Measurements from ENCODE around the gene ERBB4. TPM values are rescaled to one million over a fixed set of nuclear protein-coding genes. Genes with fewer than 3 reads are reported as not detected.

The ERBB4 gene
- total and polyA plus RNA-seq, 2 of the 8 experiments (the other 6 are each of a cell fraction or from before 2014, with no cell fraction given) = 0.34 to 1.3 TPM

GRCh38 chr2:211766689-211767088 lies 771.9 kb downstream of the ERBB4 start:
- Histone ChIP-seq H3K23ac (ENCODE audit: insufficient read length) (no peak overlapping the region), H3K4ac (replicated peaks; ENCODE audit: insufficient read length, low read depth, low read length) (no peak overlapping the region), H3K18ac (ENCODE audit: extremely low read depth, low read length) (no peak overlapping the region; the same call in 1 of the 2 replicates), H3K4me3 (ENCODE audit: extremely low read depth in 1 of 4, insufficient read depth in 2 of 4, low read depth in 3 of 4, low read length in 4 of 4) (peak overlapping the region in 1 of 4 experiments; percentile 3; a peak in 1 of 8 replicates), H2BK5ac (ENCODE audit: low read depth, low read length) (no peak overlapping the region), H4K5ac (ENCODE audit: insufficient read length, low read depth, low read length) (no peak overlapping the region), H3K4me1 (replicated peaks in 1 of 4; ENCODE audit: control insufficient read depth in 3 of 4, insufficient read depth in 4 of 4, low read length in 3 of 4) (no peaks in the 10 kb centered on the region; a peak in 1 of 7 replicates), H3K79me2 (ENCODE audit: control insufficient read depth in 1 of 2, insufficient read depth in 2 of 2, low read length in 2 of 2) (no peaks in the 10 kb centered on the region), H3K27me3 (replicated peaks in 1 of 4; ENCODE audit: control insufficient read depth in 3 of 4, extremely low read depth in 1 of 4, insufficient read depth in 3 of 4, low read length in 3 of 4) (peaks cover 0 to 1% (median 0%) of the 10 kb centered on the region in 4 experiments; a peak in 1 of 7 replicates), H2BK15ac (ENCODE audit: low read length) (no peak overlapping the region), H2AK5ac (ENCODE audit: low read depth, low read length) (no peak overlapping the region), H2BK20ac (ENCODE audit: low read length) (no peak overlapping the region), H3K56ac (replicated peaks; ENCODE audit: insufficient read length, low read depth, low read length) (no peak overlapping the region), H3K23me2 (ENCODE audit: low read depth, low read length) (no peaks in the 10 kb centered on the region), H3K36me3 (ENCODE audit: control insufficient read depth in 2 of 4, insufficient read depth in 4 of 4, low read length in 3 of 4) (no peaks in the 10 kb centered on the region), H2AFZ (ENCODE audit: low read length) (no peak overlapping the region), H4K20me1 (replicated peaks in 1 of 2; ENCODE audit: control insufficient read depth in 1 of 2, insufficient read depth in 2 of 2, low read length in 2 of 2) (no peaks in the 10 kb centered on the region), H3K9me3 (ENCODE audit: insufficient read depth in 2 of 2, low read depth in 1 of 2, low read length in 1 of 2) (no peaks in the 10 kb centered on the region; a peak in 1 of 4 replicates), H4K91ac (replicated peaks; ENCODE audit: insufficient read length, low read length) (no peak overlapping the region), H3K9ac (replicated peaks in 1 of 4; ENCODE audit: extremely low read depth in 1 of 4, low read depth in 3 of 4, low read length in 3 of 4) (no peak overlapping the region), H2BK120ac (replicated peaks; ENCODE audit: low read depth, low read length) (no peak overlapping the region), H3K27ac (ENCODE audit: low read depth, low read length) (no peak overlapping the region), H2BK12ac (ENCODE audit: low read depth, low read length) (no peak overlapping the region), H4K8ac (ENCODE audit: extremely low read depth, insufficient read depth, low read length) (no peak overlapping the region), H3K4me2 (ENCODE audit: insufficient read depth in 1 of 2, low read depth in 2 of 2, low read length in 2 of 2) (no peak overlapping the region; a peak in 1 of 4 replicates), H3K79me1 (ENCODE audit: low read depth, low read length) (no peaks in the 10 kb centered on the region), H3K14ac (ENCODE audit: insufficient read length) (no peak overlapping the region)
- CTCF ChIA-PET (ENCODE audit: partially characterized antibody) = no interaction called here
- peak; percentile 85 for FAIRE-seq
- DNase-seq (ENCODE audit: low read depth in 1 of 2, low spot score in 2 of 2) = peak in 1 of 2 experiments; percentile 48
- 73% methylated on average over 5 of the region's 5 CpGs; no CpG with 5 or more reads in 1 of the 2 experiments for WGBS, 2 experiments (ENCODE audit: extremely low coverage in 1 of 2, insufficient coverage in 1 of 2, insufficient read length in 1 of 2, insufficient replicate concordance in 2 of 2, low coverage in 1 of 2, low lambda C conversion rate in 2 of 2, missing lambda C conversion rate in 1 of 2)
- TF ChIP-seq TEAD4 (IDR thresholded peaks at IDR 0.05; ENCODE audit: low read depth, low read length) (no peak), HDAC2 (IDR thresholded peaks at IDR 0.05; ENCODE audit: borderline replicate concordance in 1 of 2, low read depth in 2 of 2, low read length in 2 of 2) (no peak), EZH2 (IDR thresholded peaks at IDR 0.05; ENCODE audit: low read depth, low read length, severe bottlenecking) (no peak), ASH2L (IDR thresholded peaks at IDR 0.05; ENCODE audit: low read length) (peak; percentile 91), CEBPB (IDR thresholded peaks at IDR 0.05; ENCODE audit: low read depth, low read length) (peak; percentile 69), SIN3A (conservative IDR thresholded peaks at IDR 0.05 in 1 of 2, IDR thresholded peaks at IDR 0.05 in 1 of 2; ENCODE audit: low read depth in 1 of 2, low read length in 2 of 2) (no peak), CHD2 (IDR thresholded peaks at IDR 0.05; ENCODE audit: low read length) (peak; percentile 43; the same call in 1 of the 2 replicates), SP1 (IDR thresholded peaks at IDR 0.05; ENCODE audit: low read depth, low read length) (peak; percentile 93)
- TF ChIP-seq, protein P1, sequence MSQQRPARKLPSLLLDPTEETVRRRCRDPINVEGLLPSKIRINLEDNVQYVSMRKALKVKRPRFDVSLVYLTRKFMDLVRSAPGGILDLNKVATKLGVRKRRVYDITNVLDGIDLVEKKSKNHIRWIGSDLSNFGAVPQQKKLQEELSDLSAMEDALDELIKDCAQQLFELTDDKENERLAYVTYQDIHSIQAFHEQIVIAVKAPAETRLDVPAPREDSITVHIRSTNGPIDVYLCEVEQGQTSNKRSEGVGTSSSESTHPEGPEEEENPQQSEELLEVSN (IDR thresholded peaks at IDR 0.05) = no peak
- POLR2A ChIA-PET (ENCODE audit: partially characterized antibody) = no interaction called here
